Mesenchymal stem cell (in vitro differentiated cells and primary cell): Measurements from ENCODE around the gene ATP9B.

ENCODE experiments used
- DNase-seq: peaks from one replicate; pipeline ENCODE4 v3.0.0-alpha.2; 2013
- H2AFZ ChIP-seq: one replicate; pipeline ENCODE4 v1.6.1; 2013; ENCODE audit warnings: low read depth, mild to moderate bottlenecking, control low read depth, inconsistent platforms, low read length, moderate library complexity
- H2AK5ac ChIP-seq: 2 replicates; pipeline ENCODE4 v1.6.1; 2013; ENCODE audit warnings: low read length, moderate library complexity, mild to moderate bottlenecking, inconsistent platforms; ENCODE audit not compliant: severe bottlenecking
- H2BK120ac ChIP-seq: one replicate; pipeline ENCODE4 v1.6.1; 2013; ENCODE audit warnings: low read depth, mild to moderate bottlenecking, inconsistent platforms, low read length, moderate library complexity
- H2BK12ac ChIP-seq, 2 experiments: one replicate each; pipeline ENCODE4 v1.6.1; 2013; ENCODE audit warnings: inconsistent platforms in 2 of 2, low read length in 2 of 2, mild to moderate bottlenecking in 2 of 2, moderate library complexity in 2 of 2, control low read depth in 1 of 2
- H2BK15ac ChIP-seq: one replicate; pipeline ENCODE4 v1.6.1; 2013; ENCODE audit warnings: mild to moderate bottlenecking, low read depth, inconsistent platforms; ENCODE audit not compliant: poor library complexity, severe bottlenecking
- H2BK5ac ChIP-seq: 2 replicates; pipeline ENCODE4 v1.6.1; 2013; ENCODE audit warnings: low read depth, mild to moderate bottlenecking, low read length, control low read depth, inconsistent platforms; ENCODE audit not compliant: poor library complexity, severe bottlenecking
- H3K14ac ChIP-seq, 2 experiments: one replicate each; pipeline ENCODE4 v1.6.1; 2013; ENCODE audit warnings: inconsistent platforms in 2 of 2, low read length in 2 of 2, control low read depth in 1 of 2, mild to moderate bottlenecking in 1 of 2, moderate library complexity in 1 of 2
- H3K18ac ChIP-seq, 2 experiments: one replicate each; pipeline ENCODE4 v1.6.1; 2013; ENCODE audit warnings: inconsistent platforms in 2 of 2, low read length in 2 of 2, control low read depth in 1 of 2, low read depth in 1 of 2, mild to moderate bottlenecking in 1 of 2
- H3K23ac ChIP-seq, 2 experiments: one replicate each; pipeline ENCODE4 v1.6.1; 2013; ENCODE audit warnings: inconsistent platforms in 2 of 2, low read length in 2 of 2, mild to moderate bottlenecking in 2 of 2, moderate library complexity in 2 of 2, control low read depth in 1 of 2
- H3K27ac ChIP-seq: 2 replicates; pipeline ENCODE4 v1.5.1; 2013; ENCODE audit warnings: mild to moderate bottlenecking, moderate library complexity, low read length, control low read depth, inconsistent platforms; ENCODE audit not compliant: poor library complexity, severe bottlenecking
- H3K27me3 ChIP-seq, 2 experiments: 2 replicates each; pipeline versions ENCODE4 v1.6.1 to v1.7.0; 2013; ENCODE audit warnings: low read length in 2 of 2, mild to moderate bottlenecking in 2 of 2, moderate library complexity in 2 of 2, control low read depth in 1 of 2, inconsistent platforms in 1 of 2; ENCODE audit not compliant: control insufficient read depth in 1 of 2, insufficient read depth in 1 of 2
- H3K36me3 ChIP-seq, 2 experiments: 2 replicates each; pipeline versions ENCODE4 v1.6.1 to v1.7.0; 2013; ENCODE audit warnings: low read length in 2 of 2, control low read depth in 1 of 2, inconsistent platforms in 1 of 2, low read depth in 1 of 2, mild to moderate bottlenecking in 1 of 2; ENCODE audit not compliant: insufficient read depth in 2 of 2, control insufficient read depth in 1 of 2
- H3K4ac ChIP-seq, 2 experiments: one replicate each; pipeline ENCODE4 v1.6.1; 2013; ENCODE audit warnings: inconsistent platforms in 2 of 2, low read length in 2 of 2, mild to moderate bottlenecking in 2 of 2, moderate library complexity in 2 of 2, control low read depth in 1 of 2, low read depth in 1 of 2
- H3K4me1 ChIP-seq: 2 replicates; pipeline ENCODE4 v1.6.1; 2013; ENCODE audit warnings: low read depth, low read length, control low read depth; ENCODE audit not compliant: control insufficient read depth, insufficient read depth
- H3K4me2 ChIP-seq: 2 replicates; pipeline ENCODE4 v1.6.1; 2013; ENCODE audit warnings: low read length, mild to moderate bottlenecking, inconsistent platforms; ENCODE audit not compliant: poor library complexity, severe bottlenecking
- H3K4me3 ChIP-seq, 2 experiments: 2 replicates each; pipeline versions ENCODE4 v1.5.1 to v1.7.0; 2013; ENCODE audit warnings: low read length in 2 of 2, mild to moderate bottlenecking in 2 of 2, control low read depth in 1 of 2, low read depth in 1 of 2; ENCODE audit not compliant: insufficient read depth in 1 of 2
- H3K79me1 ChIP-seq: replicated peaks from 2 replicates; pipeline ENCODE4 v1.6.1; 2013; ENCODE audit warnings: mild to moderate bottlenecking, control low read depth, low read length, inconsistent platforms; ENCODE audit not compliant: poor library complexity, severe bottlenecking
- H3K9ac ChIP-seq: 2 replicates; pipeline ENCODE4 v1.7.0; 2013; ENCODE audit warnings: mild to moderate bottlenecking, low read length, moderate library complexity
- H3K9me3 ChIP-seq: 2 replicates; pipeline ENCODE4 v1.7.0; 2013; ENCODE audit warnings: mild to moderate bottlenecking, low read length; ENCODE audit not compliant: control insufficient read depth
- H4K8ac ChIP-seq: one replicate; pipeline ENCODE4 v1.6.1; 2013; ENCODE audit warnings: inconsistent platforms, mild to moderate bottlenecking, low read length, moderate library complexity
- H4K91ac ChIP-seq: one replicate; pipeline ENCODE4 v1.6.1; 2013; ENCODE audit warnings: mild to moderate bottlenecking, low read length, inconsistent platforms
- WGBS: methylation state at CpG from one replicate; pipeline ENCODE4 v1.1.7; 2013; ENCODE audit warnings: mixed read lengths; 5-methylcytosine and 5-hydroxymethylcytosine counted together

ATP9B gene

DNA sequence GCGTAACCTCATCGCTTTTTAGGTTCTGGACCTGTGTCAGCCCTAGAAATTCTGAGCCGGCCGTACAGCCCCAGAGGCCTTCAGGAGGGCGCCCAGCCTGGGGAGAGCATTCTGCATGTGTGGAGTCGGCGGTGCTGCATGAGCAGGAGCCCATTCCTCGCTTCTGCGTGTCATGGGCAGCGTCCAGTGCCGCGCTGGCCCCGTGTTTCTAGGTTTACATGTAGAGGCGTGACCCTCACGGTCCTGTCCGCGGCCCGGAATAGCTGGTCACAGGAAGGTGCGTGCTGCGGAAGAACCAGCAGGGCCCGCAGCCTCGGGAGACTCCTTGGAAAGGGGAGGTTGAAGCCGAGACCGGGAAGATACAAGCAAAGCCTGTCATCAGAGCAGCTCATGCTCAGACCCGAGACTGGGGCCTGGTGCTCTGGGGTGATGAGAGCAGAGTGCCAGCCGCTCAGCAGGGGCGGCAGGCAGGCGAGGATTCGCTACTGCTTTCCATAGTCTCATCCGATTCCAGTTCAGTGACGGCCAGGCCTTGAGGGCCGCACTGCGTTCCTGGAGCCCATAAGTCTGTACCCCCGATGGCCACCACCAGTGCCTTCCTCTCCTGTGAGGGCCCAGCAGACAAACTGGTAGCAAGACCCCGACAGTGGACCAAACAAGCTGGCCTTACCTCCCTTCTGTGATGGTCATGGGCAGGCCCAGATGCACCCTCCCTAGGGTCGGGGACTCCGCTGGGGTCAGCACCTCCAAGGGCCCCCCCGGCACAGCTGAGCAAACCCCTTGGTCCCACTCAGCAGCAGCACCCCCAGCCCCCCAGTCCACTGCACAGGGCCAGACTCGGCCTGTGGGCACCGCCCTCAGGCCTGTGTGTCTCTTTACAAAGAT, 311.0 kb downstream of the ATP9B start:
- no peak overlapping the region for H3K18ac ChIP-seq
- no peak overlapping the region for H3K23ac ChIP-seq
- H3K79me1 ChIP-seq: no peaks in the 10 kb centered on the region
- no peak overlapping the region for H3K9ac ChIP-seq
- no peak overlapping the region for H3K4me3 ChIP-seq
- no peak overlapping the region for H3K4me2 ChIP-seq
- no peak overlapping the region for H2AK5ac ChIP-seq
- no peak overlapping the region for H2BK120ac ChIP-seq
- 90% methylated on average over 40 of the region's 40 CpGs for WGBS
- no peak for DNase-seq
- H3K14ac ChIP-seq: no peak overlapping the region
- no peak overlapping the region for H4K91ac ChIP-seq
- H3K9me3 ChIP-seq: no peaks in the 10 kb centered on the region
- H3K4ac ChIP-seq: no peak overlapping the region
- no peak overlapping the region for H3K27ac ChIP-seq
- no peak overlapping the region for H2BK5ac ChIP-seq
- no peak overlapping the region for H2AFZ ChIP-seq
- peaks cover 15 to 23% of the 10 kb centered on the region in 2 experiments for H3K36me3 ChIP-seq
- no peak overlapping the region for H2BK15ac ChIP-seq
- H2BK12ac ChIP-seq: no peak overlapping the region
- H3K4me1 ChIP-seq: peaks cover 5% of the 10 kb centered on the region
- peaks cover 20 to 34% of the 10 kb centered on the region in 2 experiments for H3K27me3 ChIP-seq
- H4K8ac ChIP-seq: no peak overlapping the region

GRCh38 chr18:79380816-79381806, 311.9 kb downstream of the ATP9B start:
- no peak overlapping the region for H3K4me3 ChIP-seq
- H2BK120ac ChIP-seq: no peak overlapping the region
- no peak overlapping the region for H3K4ac ChIP-seq
- no peak overlapping the region for H4K8ac ChIP-seq
- peak; percentile 53 for DNase-seq
- no peak overlapping the region for H3K4me2 ChIP-seq
- H2BK5ac ChIP-seq: no peak overlapping the region
- peaks cover 15 to 23% of the 10 kb centered on the region in 2 experiments for H3K36me3 ChIP-seq
- H2BK15ac ChIP-seq: no peak overlapping the region
- WGBS: 64% methylated on average over 30 of the region's 30 CpGs
- no peak overlapping the region for H2AFZ ChIP-seq
- H3K4me1 ChIP-seq: peaks cover 5% of the 10 kb centered on the region
- peaks cover 21 to 43% of the 10 kb centered on the region in 2 experiments for H3K27me3 ChIP-seq
- no peak overlapping the region for H3K27ac ChIP-seq
- no peak overlapping the region for H3K23ac ChIP-seq
- H3K14ac ChIP-seq: no peak overlapping the region
- H3K18ac ChIP-seq: no peak overlapping the region
- no peaks in the 10 kb centered on the region for H3K9me3 ChIP-seq
- no peak overlapping the region for H2AK5ac ChIP-seq
- no peak overlapping the region for H3K9ac ChIP-seq
- no peak overlapping the region for H4K91ac ChIP-seq
- no peaks in the 10 kb centered on the region for H3K79me1 ChIP-seq
- no peak overlapping the region for H2BK12ac ChIP-seq

DNA sequence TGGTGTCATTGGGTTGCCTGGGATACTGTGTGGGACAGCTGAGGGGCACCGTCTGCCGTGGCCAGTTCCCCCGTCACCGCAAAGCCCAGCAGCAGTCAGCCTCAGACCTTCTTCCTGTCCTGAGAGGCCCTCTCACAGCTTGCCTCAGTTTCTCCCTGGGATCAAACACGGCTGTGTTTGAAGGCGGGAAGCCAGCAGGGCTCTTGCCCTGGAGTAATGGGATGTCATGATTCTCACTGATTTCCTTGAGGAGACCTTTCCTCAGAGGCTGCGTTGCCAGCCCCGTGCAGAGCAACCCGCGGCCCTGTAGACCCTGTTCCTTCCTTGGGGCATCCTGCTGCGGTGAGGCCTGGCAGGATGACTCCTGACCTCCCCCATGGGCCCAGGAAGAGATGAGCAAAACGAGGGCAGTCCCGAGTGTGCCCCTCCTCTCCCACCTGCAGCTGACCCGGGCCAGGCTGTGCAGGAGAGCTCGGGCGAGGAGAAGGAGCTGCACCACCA, 312.7 kb downstream of the ATP9B start:
- Histone ChIP-seq H3K27me3 (peaks cover 26 to 50% of the 10 kb centered on the region in 2 experiments), H3K36me3 (peaks cover 15 to 23% of the 10 kb centered on the region in 2 experiments), H4K91ac (peak overlapping the region; percentile 39), H4K8ac (no peak overlapping the region), H3K18ac (no peak overlapping the region), H3K14ac (no peak overlapping the region), H3K9ac (no peak overlapping the region), H2BK120ac (no peak overlapping the region), H3K4ac (no peak overlapping the region), H3K27ac (no peak overlapping the region), H3K23ac (no peak overlapping the region), H2BK12ac (no peak overlapping the region), H2BK15ac (no peak overlapping the region), H3K4me3 (no peak overlapping the region), H2AFZ (no peak overlapping the region), H3K9me3 (no peaks in the 10 kb centered on the region), H3K79me1 (no peaks in the 10 kb centered on the region), H2AK5ac (no peak overlapping the region), H2BK5ac (no peak overlapping the region), H3K4me2 (no peak overlapping the region), H3K4me1 (peaks cover 5% of the 10 kb centered on the region)
- DNase-seq: no peak
- WGBS: 91% methylated on average over 16 of the region's 16 CpGs
